Common myeloid progenitor, CD34-positive (primary cell): ENCODE results near the gene BATF.

Experiments
- CTCF ChIA-PET: fragments of 350-600 bp; sonication (Branson Sonifier 250); formaldehyde crosslinking; loops from one replicate; lab custom pipeline; 2021; ENCODE audit warnings: antibody characterized with exemption; lab: Charles Lee
- POLR2A ChIA-PET: fragments of 350-600 bp; sonication (Branson Sonifier 250); formaldehyde crosslinking; loops from one replicate; lab custom pipeline; 2021; ENCODE audit warnings: antibody characterized with exemption; lab: Charles Lee
- DNase-seq, 3 donors: peaks; one replicate each; pipeline versions ENCODE4 v3.0.0 to v3.0.0-alpha.2; 2013
- H3K27ac ChIP-seq, 2 experiments: 1 replicate in 1 of 2; 2 replicates in 1 of 2; pipeline ENCODE4 v1.7.0; 2013; ENCODE audit warnings: inconsistent platforms in 2 of 2, low read length in 2 of 2, mild to moderate bottlenecking in 2 of 2, low read depth in 1 of 2, moderate library complexity in 1 of 2; ENCODE audit not compliant: severe bottlenecking in 2 of 2, insufficient read depth in 1 of 2, poor library complexity in 1 of 2
- H3K27me3 ChIP-seq, 5 experiments: replicated peaks in 2 of 5; 1 replicate in 3 of 5; 2 replicates in 2 of 5; pipeline versions ENCODE4 v1.6.1 to v1.7.0; 2013; ENCODE audit warnings: low read length in 4 of 5, mild to moderate bottlenecking in 2 of 5, moderate library complexity in 2 of 5, inconsistent platforms in 1 of 5; ENCODE audit not compliant: insufficient read depth in 5 of 5, control insufficient read depth in 4 of 5
- H3K36me3 ChIP-seq, 4 experiments: 1 replicate in 2 of 4; 2 replicates in 2 of 4; pipeline versions ENCODE4 v1.6.1 to v1.7.0; 2013; ENCODE audit warnings: low read length in 3 of 4, control low read depth in 1 of 4, mild to moderate bottlenecking in 1 of 4; ENCODE audit not compliant: control insufficient read depth in 4 of 4, insufficient read depth in 4 of 4
- H3K4me1 ChIP-seq, 4 experiments: 1 replicate in 3 of 4; 2 replicates in 1 of 4; pipeline versions ENCODE4 v1.6.1 to v1.7.1; 2013; ENCODE audit warnings: low read length in 3 of 4, mild to moderate bottlenecking in 3 of 4, control low read depth in 1 of 4, inconsistent platforms in 1 of 4, moderate library complexity in 1 of 4; ENCODE audit not compliant: control insufficient read depth in 4 of 4, insufficient read depth in 4 of 4; ENCODE audit errors: control extremely low read depth in 1 of 4
- H3K4me3 ChIP-seq, 7 experiments: 1 replicate in 4 of 7; 2 replicates in 3 of 7; pipeline versions ENCODE4 v1.5.1 to v1.7.0; 2013; ENCODE audit warnings: mild to moderate bottlenecking in 7 of 7, low read length in 6 of 7, moderate library complexity in 6 of 7, inconsistent platforms in 2 of 7, low read depth in 2 of 7, control low read depth in 1 of 7; ENCODE audit not compliant: insufficient read depth in 4 of 7, control insufficient read depth in 1 of 7; ENCODE audit errors: extremely low read depth in 1 of 7
- H3K9me3 ChIP-seq, 5 experiments: 1 replicate in 4 of 5; 2 replicates in 1 of 5; pipeline versions ENCODE4 v1.6.1 to v1.7.1; 2013; ENCODE audit warnings: low read length in 4 of 5, mild to moderate bottlenecking in 2 of 5, inconsistent platforms in 1 of 5, low read depth in 1 of 5, moderate library complexity in 1 of 5; ENCODE audit not compliant: control insufficient read depth in 4 of 5, insufficient read depth in 2 of 5; ENCODE audit errors: control extremely low read depth in 1 of 5
- WGBS: methylation state at CpG from one replicate; pipeline ENCODE4 v1.1.5; 2013; ENCODE audit not compliant: insufficient coverage; 5-methylcytosine and 5-hydroxymethylcytosine counted together

BATF gene

GRCh38 chr14:75579338-75579864, 57.1 kb downstream of the BATF start:
- DNase-seq: no peak
- no peak overlapping the region for H3K27ac ChIP-seq
- CTCF ChIA-PET: interaction anchor here (1.4 to 11.1 kb wide), 3 partner anchors 17 to 81 kb away, joined by 4 to 221 read pairs (median 66); partner anchors contain the start of genes ERG28 and TTLL5
- POLR2A ChIA-PET: no interaction called here
- H3K4me3 ChIP-seq: peak overlapping the region in 4 of 7 experiments; percentile 50 to 86 (median 74)
- WGBS: 98% methylated on average over 13 of the region's 13 CpGs
- peaks cover 0 to 16% (median 14%) of the 10 kb centered on the region in 4 experiments for H3K4me1 ChIP-seq
- H3K36me3 ChIP-seq: no peaks in the 10 kb centered on the region
- peaks cover 0 to 3% (median 0%) of the 10 kb centered on the region in 5 experiments for H3K27me3 ChIP-seq
- no peaks in the 10 kb centered on the region for H3K9me3 ChIP-seq

GRCh38 chr14:75579882-75580281, 57.6 kb downstream of the BATF start:
- CTCF ChIA-PET: interaction anchor here (1.4 to 11.1 kb wide), 2 partner anchors 73 to 81 kb away, joined by 4 to 221 read pairs; partner anchors contain the start of genes ERG28 and TTLL5
- no peaks in the 10 kb centered on the region for H3K36me3 ChIP-seq
- H3K27ac ChIP-seq: no peak overlapping the region
- peak overlapping the region in 1 of 7 experiments; percentile 34 for H3K4me3 ChIP-seq
- no peak for DNase-seq
- peaks cover 0 to 3% (median 0%) of the 10 kb centered on the region in 5 experiments for H3K27me3 ChIP-seq
- WGBS: 97% methylated on average over 3 of the region's 3 CpGs
- POLR2A ChIA-PET: no interaction called here
- peaks cover 0 to 21% (median 14%) of the 10 kb centered on the region in 4 experiments for H3K4me1 ChIP-seq
- H3K9me3 ChIP-seq: no peaks in the 10 kb centered on the region

GRCh38 chr14:75587388-75587787, 65.1 kb downstream of the BATF start:
- H3K27me3 ChIP-seq: no peaks in the 10 kb centered on the region
- no peak overlapping the region for H3K27ac ChIP-seq
- ChIA-PET POLR2A (no interaction called here), CTCF (interaction anchor here (0.6 to 1.0 kb wide), 2 partner anchors 10 to 129 kb away, joined by 3 to 6 read pairs; no protein-coding TSS in a partner anchor)
- peaks cover 0 to 6% (median 0%) of the 10 kb centered on the region in 5 experiments for H3K9me3 ChIP-seq
- H3K4me1 ChIP-seq: peaks cover 0 to 7% (median 0%) of the 10 kb centered on the region in 4 experiments
- H3K36me3 ChIP-seq: no peaks in the 10 kb centered on the region
- no peak for DNase-seq
- no peak overlapping the region for H3K4me3 ChIP-seq

- H3K4me1 ChIP-seq: peaks cover 0 to under 1% (median 0%) of the 10 kb centered on the region in 4 experiments
- H3K36me3 ChIP-seq: no peaks in the 10 kb centered on the region
- ChIA-PET CTCF (interaction anchor here (0.9 to 1.2 kb wide), 4 partner anchors 14 to 66 kb away, joined by 3 to 5 read pairs (median 3); no protein-coding TSS in a partner anchor), POLR2A (no interaction called here)
- H3K4me3 ChIP-seq: no peak overlapping the region
- no peak for DNase-seq
- H3K27me3 ChIP-seq: no peaks in the 10 kb centered on the region
- WGBS: 97% methylated on average over 6 of the region's 6 CpGs
- no peak overlapping the region for H3K27ac ChIP-seq
- peaks cover 0 to 7% (median 0%) of the 10 kb centered on the region in 5 experiments for H3K9me3 ChIP-seq
These were observed 67.7 kb downstream of the BATF start for GRCh38 chr14:75589931-75590330.

GRCh38 chr14:75591331-75591946, 69.2 kb downstream of the BATF start:
- 100% methylated on average over 1 of the region's 1 CpG for WGBS
- H3K9me3 ChIP-seq: peaks cover 0 to 7% (median 0%) of the 10 kb centered on the region in 5 experiments
- H3K27ac ChIP-seq: no peak overlapping the region
- ChIA-PET CTCF (no interaction called here), POLR2A (no interaction called here)
- H3K27me3 ChIP-seq: no peaks in the 10 kb centered on the region
- DNase-seq: no peak
- H3K4me3 ChIP-seq: no peak overlapping the region
- H3K36me3 ChIP-seq: no peaks in the 10 kb centered on the region
- H3K4me1 ChIP-seq: no peaks in the 10 kb centered on the region

- no peaks in the 10 kb centered on the region for H3K36me3 ChIP-seq
- ChIA-PET POLR2A (no interaction called here), CTCF (no interaction called here)
- H3K9me3 ChIP-seq: peaks cover 0 to 7% (median 0%) of the 10 kb centered on the region in 5 experiments
- H3K27me3 ChIP-seq: no peaks in the 10 kb centered on the region
- no peak overlapping the region for H3K27ac ChIP-seq
- H3K4me1 ChIP-seq: peaks cover 0 to 3% (median 0%) of the 10 kb centered on the region in 4 experiments
- DNase-seq: no peak
- no peak overlapping the region for H3K4me3 ChIP-seq
These were observed 69.8 kb downstream of the BATF start for GRCh38 chr14:75591987-75592575.

GRCh38 chr14:75595226-75595625, 73.0 kb downstream of the BATF start:
- POLR2A ChIA-PET: no interaction called here

More at GRCh38 chr14:75595226-75595625, 73.0 kb downstream of the BATF start:
- Histone ChIP-seq H3K4me3 (no peak overlapping the region), H3K4me1 (peaks cover 0 to 10% (median 0%) of the 10 kb centered on the region in 4 experiments), H3K36me3 (no peaks in the 10 kb centered on the region), H3K27ac (no peak overlapping the region), H3K9me3 (peaks cover 0 to 7% (median 0%) of the 10 kb centered on the region in 5 experiments), H3K27me3 (no peaks in the 10 kb centered on the region)
- 100% methylated on average over 1 of the region's 3 CpGs for WGBS
- DNase-seq: no peak
- CTCF ChIA-PET: interaction anchor here (0.7 kb wide), 1 partner anchor 18 kb away, joined by 3 read pairs; no protein-coding TSS in a partner anchor
